ENCODE measurements around the gene NDEL1. TPM values are rescaled to one million over a fixed set of nuclear protein-coding genes. Genes with fewer than 3 reads are reported as not detected.

Gene NDEL1
- total RNA-seq, 5 donors from 2014 or later (not counting 1 experiment from before 2014, with no cell fraction given), result 83.4 to 241 (median 99.0) TPM

DNA sequence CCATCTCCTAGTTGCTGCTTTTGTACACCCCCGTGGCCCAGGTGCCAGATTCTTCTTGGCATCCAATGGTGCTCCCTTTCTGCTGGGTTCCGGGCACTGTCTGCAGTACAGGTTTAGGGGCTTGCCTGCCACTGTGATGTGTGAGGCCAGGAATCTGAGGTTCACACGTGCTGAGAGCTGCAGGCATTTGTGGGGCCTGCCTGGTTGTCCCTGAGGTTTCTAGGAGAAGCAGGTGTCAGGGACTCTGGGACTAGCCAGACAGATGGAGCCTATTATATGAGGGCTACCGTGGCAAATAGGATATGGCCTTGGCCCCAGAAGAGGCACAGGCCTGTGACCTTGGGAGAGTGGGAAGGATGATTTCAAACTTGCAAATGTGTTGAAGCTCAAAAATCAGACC, 29.3 kb downstream of the NDEL1 start:
- peaks cover 51% of the 10 kb centered on the region for H3K36me3 Mint-ChIP-seq
- WGBS (ENCODE audit: insufficient coverage), result 70% methylated on average over 4 of the region's 4 CpGs
- H3K4me3 ChIP-seq (ENCODE audit: control insufficient read depth in 1 of 2, extremely low read depth in 1 of 2, low read length in 1 of 2), result no peak overlapping the region
- CTCF ChIA-PET, result no interaction called here
- H3K27me3 Mint-ChIP-seq, result no peaks in the 10 kb centered on the region
- H3K27me3 ChIP-seq (replicated peaks in 1 of 2; ENCODE audit: control insufficient read depth in 2 of 2, extremely low read depth in 1 of 2, insufficient read depth in 2 of 2, low read length in 1 of 2), result no peaks in the 10 kb centered on the region
- peaks cover 18 to 28% (median 20%) of the 10 kb centered on the region in 3 donors for H3K4me1 Mint-ChIP-seq
- H3K27ac Mint-ChIP-seq, result peak overlapping the region in 1 of 2 donors; percentile 22
- no peaks in the 10 kb centered on the region for H3K9me3 Mint-ChIP-seq
- no peak for ATAC-seq (replicated peaks in 1 of 4)
- POLR2A ChIA-PET, result no interaction called here
- H3K27ac ChIP-seq (ENCODE audit: low read length), result no peak overlapping the region
- no peaks in the 10 kb centered on the region for H3K9me3 ChIP-seq
- H3K4me1 ChIP-seq (ENCODE audit: control insufficient read depth in 1 of 2, extremely low read depth in 1 of 2, insufficient read depth in 2 of 2, low read length in 2 of 2), result no peaks in the 10 kb centered on the region
- H3K4me3 Mint-ChIP-seq, result no peak overlapping the region
- peaks cover 24 to 84% of the 10 kb centered on the region in 2 donors for H3K36me3 ChIP-seq (ENCODE audit: control insufficient read depth in 2 of 2, extremely low read depth in 1 of 2, insufficient read depth in 1 of 2, low read length in 1 of 2)
- no peak for DNase-seq

DNA sequence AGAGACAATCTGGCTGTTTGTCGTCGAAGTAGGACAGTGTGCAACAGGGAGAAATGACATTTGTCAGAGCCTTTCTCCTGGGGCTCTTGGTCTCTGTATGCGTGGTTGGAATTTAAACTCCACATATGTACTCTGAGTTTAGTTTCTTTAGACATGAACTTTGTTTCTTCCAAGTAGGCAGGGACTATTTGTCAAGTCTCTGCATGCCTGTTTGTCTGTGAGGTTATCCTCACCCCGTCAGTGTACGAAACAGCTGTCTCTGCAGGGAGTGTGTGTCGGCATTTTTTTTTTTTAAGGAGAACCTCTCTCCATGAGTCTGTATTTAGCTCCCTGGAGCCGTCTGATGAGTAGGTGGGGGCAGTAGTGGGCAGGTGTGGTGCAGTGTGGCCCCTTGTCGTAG, 29.7 kb downstream of the NDEL1 start:
- Mint-ChIP-seq H3K27me3 (no peaks in the 10 kb centered on the region), H3K27ac (peak overlapping the region in 1 of 2 donors; percentile 22), H3K9me3 (no peaks in the 10 kb centered on the region), H3K4me1 (peaks cover 18 to 28% (median 20%) of the 10 kb centered on the region in 3 donors), H3K4me3 (no peak overlapping the region), H3K36me3 (peaks cover 49% of the 10 kb centered on the region)
- POLR2A ChIA-PET, result no interaction called here
- CTCF ChIA-PET, result no interaction called here
- H3K27me3 ChIP-seq (replicated peaks in 1 of 2; ENCODE audit: control insufficient read depth in 2 of 2, extremely low read depth in 1 of 2, insufficient read depth in 2 of 2, low read length in 1 of 2), result no peaks in the 10 kb centered on the region
- DNase-seq (no peak), ATAC-seq (replicated peaks in 1 of 4) (no peak)
- H3K4me3 ChIP-seq (ENCODE audit: control insufficient read depth in 1 of 2, extremely low read depth in 1 of 2, low read length in 1 of 2), result no peak overlapping the region
- H3K9me3 ChIP-seq, result no peaks in the 10 kb centered on the region
- no peaks in the 10 kb centered on the region for H3K4me1 ChIP-seq (ENCODE audit: control insufficient read depth in 1 of 2, extremely low read depth in 1 of 2, insufficient read depth in 2 of 2, low read length in 2 of 2)
- H3K27ac ChIP-seq (ENCODE audit: low read length), result no peak overlapping the region
- H3K36me3 ChIP-seq (ENCODE audit: control insufficient read depth in 2 of 2, extremely low read depth in 1 of 2, insufficient read depth in 1 of 2, low read length in 1 of 2), result peaks cover 25 to 84% of the 10 kb centered on the region in 2 donors
- 90% methylated on average over 3 of the region's 8 CpGs for WGBS (ENCODE audit: insufficient coverage)

DNA sequence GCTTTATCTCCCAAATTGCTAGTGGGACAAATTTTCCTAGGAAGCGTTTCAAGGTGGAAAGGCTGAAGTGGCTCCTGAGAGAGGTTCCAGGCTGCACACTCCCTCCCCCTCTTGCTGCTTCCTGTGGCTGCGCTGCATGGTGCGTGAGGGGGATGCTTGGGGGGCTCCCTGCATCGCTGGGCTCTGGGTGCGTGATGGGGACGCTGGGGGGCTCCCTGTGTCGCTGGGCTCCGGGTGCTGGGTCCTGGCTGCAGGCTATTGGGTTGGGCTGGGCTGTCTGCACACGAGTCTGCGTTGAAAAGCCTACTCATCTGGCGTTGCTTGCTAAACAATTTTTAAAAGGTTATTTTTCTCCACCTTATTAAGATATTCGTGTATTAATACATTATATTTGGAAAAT, 30.1 kb downstream of the NDEL1 start:
- no peaks in the 10 kb centered on the region for H3K9me3 ChIP-seq
- Mint-ChIP-seq H3K4me1 (peaks cover 18 to 28% (median 20%) of the 10 kb centered on the region in 3 donors), H3K9me3 (no peaks in the 10 kb centered on the region), H3K27ac (no peak overlapping the region), H3K27me3 (no peaks in the 10 kb centered on the region), H3K36me3 (peaks cover 51% of the 10 kb centered on the region), H3K4me3 (no peak overlapping the region)
- CTCF ChIA-PET, result no interaction called here
- H3K27me3 ChIP-seq (replicated peaks in 1 of 2; ENCODE audit: control insufficient read depth in 2 of 2, extremely low read depth in 1 of 2, insufficient read depth in 2 of 2, low read length in 1 of 2), result no peaks in the 10 kb centered on the region
- H3K4me1 ChIP-seq (ENCODE audit: control insufficient read depth in 1 of 2, extremely low read depth in 1 of 2, insufficient read depth in 2 of 2, low read length in 2 of 2), result no peaks in the 10 kb centered on the region
- POLR2A ChIA-PET, result no interaction called here
- WGBS (ENCODE audit: insufficient coverage), result no CpG with 5 or more reads among the region's 12 CpGs
- no peak overlapping the region for H3K4me3 ChIP-seq (ENCODE audit: control insufficient read depth in 1 of 2, extremely low read depth in 1 of 2, low read length in 1 of 2)
- ATAC-seq (replicated peaks in 1 of 4) (no peak), DNase-seq (no peak)
- no peak overlapping the region for H3K27ac ChIP-seq (ENCODE audit: low read length)
- H3K36me3 ChIP-seq (ENCODE audit: control insufficient read depth in 2 of 2, extremely low read depth in 1 of 2, insufficient read depth in 1 of 2, low read length in 1 of 2), result peaks cover 29 to 84% of the 10 kb centered on the region in 2 donors

DNA sequence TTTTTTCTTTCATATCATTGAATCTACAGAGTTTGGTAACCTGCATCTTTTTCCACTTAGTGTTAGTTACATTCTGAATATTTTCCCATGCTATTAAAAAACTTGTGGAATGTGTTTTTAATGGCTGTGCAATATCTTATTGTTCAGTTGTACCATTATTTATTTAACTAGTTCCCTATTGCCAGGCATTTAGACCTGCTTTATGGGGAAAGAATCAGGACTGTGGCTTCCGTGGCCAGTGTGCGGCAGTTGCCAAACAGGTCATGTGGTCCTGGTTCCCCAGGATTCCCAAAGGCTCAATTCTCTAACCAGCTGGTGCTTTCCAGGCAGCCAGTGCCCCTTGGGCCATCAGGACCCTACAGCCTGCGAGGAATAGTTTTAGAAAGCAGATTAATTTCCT, 30.8 kb downstream of the NDEL1 start:
- ChIA-PET POLR2A (no interaction called here), CTCF (no interaction called here)
- H3K4me3 Mint-ChIP-seq, result no peak overlapping the region
- peaks cover 35 to 83% of the 10 kb centered on the region in 2 donors for H3K36me3 ChIP-seq (ENCODE audit: control insufficient read depth in 2 of 2, extremely low read depth in 1 of 2, insufficient read depth in 1 of 2, low read length in 1 of 2)
- 100% methylated on average over 2 of the region's 3 CpGs for WGBS (ENCODE audit: insufficient coverage)
- H3K27ac ChIP-seq (ENCODE audit: low read length), result no peak overlapping the region
- ATAC-seq (replicated peaks in 1 of 4) (no peak), DNase-seq (no peak)
- peaks cover 18 to 29% (median 20%) of the 10 kb centered on the region in 3 donors for H3K4me1 Mint-ChIP-seq
- no peak overlapping the region for H3K27ac Mint-ChIP-seq
- H3K36me3 Mint-ChIP-seq, result peaks cover 51% of the 10 kb centered on the region
- H3K27me3 Mint-ChIP-seq, result no peaks in the 10 kb centered on the region
- H3K4me3 ChIP-seq (ENCODE audit: control insufficient read depth in 1 of 2, extremely low read depth in 1 of 2, low read length in 1 of 2), result no peak overlapping the region
- no peaks in the 10 kb centered on the region for H3K9me3 Mint-ChIP-seq
- H3K9me3 ChIP-seq, result no peaks in the 10 kb centered on the region
- H3K4me1 ChIP-seq (ENCODE audit: control insufficient read depth in 1 of 2, extremely low read depth in 1 of 2, insufficient read depth in 2 of 2, low read length in 2 of 2), result no peaks in the 10 kb centered on the region
- H3K27me3 ChIP-seq (replicated peaks in 1 of 2; ENCODE audit: control insufficient read depth in 2 of 2, extremely low read depth in 1 of 2, insufficient read depth in 2 of 2, low read length in 1 of 2), result no peaks in the 10 kb centered on the region

DNA sequence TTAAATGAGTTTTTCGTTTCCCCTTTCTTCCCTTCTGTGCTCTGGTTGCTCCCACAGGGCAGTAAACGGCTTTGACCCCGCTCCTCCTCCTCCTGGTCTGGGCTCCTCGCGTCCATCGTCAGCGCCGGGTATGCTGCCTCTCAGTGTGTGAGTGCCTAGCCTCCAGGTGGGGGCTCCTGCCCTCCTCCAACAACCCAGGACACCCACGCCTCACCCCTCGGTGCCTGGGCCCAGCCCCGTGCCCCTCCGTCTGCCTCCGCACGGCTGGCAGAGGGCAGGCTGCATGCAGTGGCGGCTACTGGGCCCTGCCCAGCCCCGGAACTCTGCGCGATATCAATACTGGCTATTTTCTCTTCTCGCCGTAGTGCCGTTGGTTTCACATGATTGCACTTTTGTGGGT, 31.2 kb downstream of the NDEL1 start:
- Mint-ChIP-seq H3K36me3 (peaks cover 48% of the 10 kb centered on the region), H3K4me1 (peaks cover 17 to 26% (median 18%) of the 10 kb centered on the region in 3 donors), H3K27ac (no peak overlapping the region), H3K27me3 (no peaks in the 10 kb centered on the region), H3K4me3 (no peak overlapping the region), H3K9me3 (no peaks in the 10 kb centered on the region)
- Histone ChIP-seq H3K27me3 (replicated peaks in 1 of 2; ENCODE audit: control insufficient read depth in 2 of 2, extremely low read depth in 1 of 2, insufficient read depth in 2 of 2, low read length in 1 of 2) (no peaks in the 10 kb centered on the region), H3K27ac (ENCODE audit: low read length) (no peak overlapping the region), H3K4me3 (ENCODE audit: control insufficient read depth in 1 of 2, extremely low read depth in 1 of 2, low read length in 1 of 2) (no peak overlapping the region), H3K4me1 (ENCODE audit: control insufficient read depth in 1 of 2, extremely low read depth in 1 of 2, insufficient read depth in 2 of 2, low read length in 2 of 2) (no peaks in the 10 kb centered on the region), H3K9me3 (no peaks in the 10 kb centered on the region), H3K36me3 (ENCODE audit: control insufficient read depth in 2 of 2, extremely low read depth in 1 of 2, insufficient read depth in 1 of 2, low read length in 1 of 2) (peaks cover 38 to 83% of the 10 kb centered on the region in 2 donors)
- no peak for ATAC-seq (replicated peaks in 1 of 4)
- POLR2A ChIA-PET, result no interaction called here
- DNase-seq, result no peak
- CTCF ChIA-PET, result no interaction called here
- WGBS (ENCODE audit: insufficient coverage), result 97% methylated on average over 19 of the region's 21 CpGs

DNA sequence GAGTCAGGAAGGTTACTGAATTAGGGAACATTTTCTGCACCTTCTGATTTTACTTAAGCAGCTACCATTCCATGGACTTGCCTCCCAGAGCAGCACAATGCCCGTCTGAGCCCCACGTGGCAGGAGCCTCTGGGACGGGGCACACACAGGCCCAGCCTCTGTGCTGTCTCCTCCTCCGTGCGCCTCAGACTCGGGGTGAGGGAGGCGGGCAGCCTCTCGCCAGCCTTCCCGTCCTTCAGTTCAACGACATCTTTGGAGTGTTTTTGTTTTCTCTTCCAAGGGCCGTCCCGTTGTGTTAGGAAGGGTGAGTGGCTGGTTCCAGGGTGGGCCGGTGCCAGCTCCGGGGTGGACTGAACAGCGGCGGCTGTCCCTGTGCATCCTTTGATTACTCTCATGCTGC, 31.8 kb downstream of the NDEL1 start:
- no peaks in the 10 kb centered on the region for H3K27me3 Mint-ChIP-seq
- H3K36me3 ChIP-seq (ENCODE audit: control insufficient read depth in 2 of 2, extremely low read depth in 1 of 2, insufficient read depth in 1 of 2, low read length in 1 of 2), result peaks cover 36 to 80% of the 10 kb centered on the region in 2 donors
- WGBS (ENCODE audit: insufficient coverage), result 72% methylated on average over 4 of the region's 16 CpGs
- no peaks in the 10 kb centered on the region for H3K4me1 ChIP-seq (ENCODE audit: control insufficient read depth in 1 of 2, extremely low read depth in 1 of 2, insufficient read depth in 2 of 2, low read length in 2 of 2)
- no peak for ATAC-seq (replicated peaks in 1 of 4)
- H3K4me1 Mint-ChIP-seq, result peaks cover 15 to 21% (median 18%) of the 10 kb centered on the region in 3 donors
- H3K9me3 ChIP-seq, result no peaks in the 10 kb centered on the region
- H3K27me3 ChIP-seq (replicated peaks in 1 of 2; ENCODE audit: control insufficient read depth in 2 of 2, extremely low read depth in 1 of 2, insufficient read depth in 2 of 2, low read length in 1 of 2), result no peaks in the 10 kb centered on the region
- H3K27ac Mint-ChIP-seq, result no peak overlapping the region
- H3K9me3 Mint-ChIP-seq, result no peaks in the 10 kb centered on the region
- no peak overlapping the region for H3K4me3 Mint-ChIP-seq
- peaks cover 43% of the 10 kb centered on the region for H3K36me3 Mint-ChIP-seq
- CTCF ChIA-PET, result interaction anchor here in 1 of 2 donors (0.6 kb wide), 1 partner anchor 279 kb away, joined by 6 read pairs; no protein-coding TSS in a partner anchor
- no peak overlapping the region for H3K27ac ChIP-seq (ENCODE audit: low read length)
- no peak overlapping the region for H3K4me3 ChIP-seq (ENCODE audit: control insufficient read depth in 1 of 2, extremely low read depth in 1 of 2, low read length in 1 of 2)
- no peak for DNase-seq
- POLR2A ChIA-PET, result no interaction called here

DNA sequence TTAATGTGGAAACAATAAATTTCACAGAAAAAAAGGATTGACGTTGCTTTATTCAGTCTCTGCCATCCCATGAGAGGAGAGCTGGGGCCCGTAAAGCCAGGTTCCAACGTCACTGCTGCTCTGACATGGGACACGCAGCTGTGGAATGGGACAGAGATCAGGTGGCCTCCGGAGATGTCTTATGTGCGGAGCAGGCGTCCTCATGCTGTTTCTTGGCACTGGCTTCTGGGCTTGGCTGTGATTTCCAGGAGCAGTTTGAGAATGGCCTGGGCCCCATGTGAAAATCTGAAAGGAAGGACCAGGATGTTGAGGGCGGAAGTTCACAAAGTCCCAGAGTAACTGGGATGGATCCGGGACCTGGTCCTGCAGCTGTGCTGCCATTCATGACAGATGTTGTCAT, 32.4 kb downstream of the NDEL1 start:
- ATAC-seq (replicated peaks in 1 of 4) (no peak), DNase-seq (no peak)
- no peaks in the 10 kb centered on the region for H3K27me3 ChIP-seq (replicated peaks in 1 of 2; ENCODE audit: control insufficient read depth in 2 of 2, extremely low read depth in 1 of 2, insufficient read depth in 2 of 2, low read length in 1 of 2)
- Mint-ChIP-seq H3K36me3 (peaks cover 44% of the 10 kb centered on the region), H3K4me1 (peaks cover 13 to 18% (median 18%) of the 10 kb centered on the region in 3 donors), H3K27ac (no peak overlapping the region), H3K27me3 (no peaks in the 10 kb centered on the region), H3K9me3 (no peaks in the 10 kb centered on the region), H3K4me3 (no peak overlapping the region)
- no peak overlapping the region for H3K27ac ChIP-seq (ENCODE audit: low read length)
- H3K36me3 ChIP-seq (ENCODE audit: control insufficient read depth in 2 of 2, extremely low read depth in 1 of 2, insufficient read depth in 1 of 2, low read length in 1 of 2), result peaks cover 34 to 78% of the 10 kb centered on the region in 2 donors
- H3K9me3 ChIP-seq, result no peaks in the 10 kb centered on the region
- no peak overlapping the region for H3K4me3 ChIP-seq (ENCODE audit: control insufficient read depth in 1 of 2, extremely low read depth in 1 of 2, low read length in 1 of 2)
- WGBS (ENCODE audit: insufficient coverage), result 98% methylated on average over 7 of the region's 9 CpGs
- CTCF ChIA-PET, result no interaction called here
- POLR2A ChIA-PET, result no interaction called here
- no peaks in the 10 kb centered on the region for H3K4me1 ChIP-seq (ENCODE audit: control insufficient read depth in 1 of 2, extremely low read depth in 1 of 2, insufficient read depth in 2 of 2, low read length in 2 of 2)

All from T-cell (primary cell).